CD4-positive, CD25-positive, alpha-beta regulatory T cell (primary cell): ENCODE measurements around the gene SETD7. TPM values are rescaled to one million over a fixed set of nuclear protein-coding genes. Genes with fewer than 3 reads are reported as not detected.

Source experiments
- ATAC-seq, 2 donors: fragments of 150-1000 bp; cut with Tn5 transposase; one replicate each; pipeline ENCODE4 v1.10.0; 2021; ENCODE audit warnings: low read depth in 2 of 2, moderate number of reproducible peaks in 2 of 2, moderate library complexity in 1 of 2
- DNase-seq, 3 donors: peaks; one replicate each; pipeline versions ENCODE4 v3.0.0 to v3.0.0-alpha.2; 2012 to 2022; ENCODE audit warnings: mixed read lengths in 1 of 3
- H3K27ac ChIP-seq: one replicate; pipeline ENCODE4 v1.7.0; 2013; ENCODE audit warnings: mild to moderate bottlenecking, low read length; ENCODE audit not compliant: insufficient read depth, poor library complexity, severe bottlenecking
- H3K27me3 ChIP-seq: one replicate; pipeline ENCODE4 v1.7.0; 2013; ENCODE audit warnings: low read length; ENCODE audit not compliant: control insufficient read depth, insufficient read depth
- H3K36me3 ChIP-seq: one replicate; pipeline ENCODE4 v1.7.0; 2013; ENCODE audit warnings: mild to moderate bottlenecking, low read length, moderate library complexity; ENCODE audit not compliant: control insufficient read depth, insufficient read depth
- H3K4me1 ChIP-seq: 2 replicates; pipeline ENCODE4 v1.7.0; 2013; ENCODE audit warnings: mild to moderate bottlenecking, low read length; ENCODE audit not compliant: insufficient read depth, control insufficient read depth, poor library complexity, severe bottlenecking
- H3K4me3 ChIP-seq: one replicate; pipeline ENCODE4 v1.7.0; 2013; ENCODE audit warnings: low read depth, mild to moderate bottlenecking, low read length, moderate library complexity
- H3K9me3 ChIP-seq, 2 experiments: 1 replicate in 1 of 2; 2 replicates in 1 of 2; pipeline ENCODE4 v1.7.0; 2013; ENCODE audit warnings: low read length in 2 of 2, mild to moderate bottlenecking in 1 of 2, moderate library complexity in 1 of 2; ENCODE audit not compliant: control insufficient read depth in 2 of 2
- H3K27ac Mint-ChIP-seq, 3 donors: one replicate each; pipeline ENCODE4 v1.8.0; 2020 to 2022; ENCODE audit warnings: mild to moderate bottlenecking in 3 of 3, mixed read lengths in 3 of 3, moderate library complexity in 2 of 3
- H3K27me3 Mint-ChIP-seq: one replicate; pipeline ENCODE4 v1.8.0; 2022; ENCODE audit warnings: mild to moderate bottlenecking, mixed read lengths
- H3K36me3 Mint-ChIP-seq: one replicate; pipeline ENCODE4 v1.8.0; 2020; ENCODE audit warnings: mixed read lengths
- H3K4me1 Mint-ChIP-seq, 4 donors: one replicate each; pipeline ENCODE4 v1.8.0; 2020 to 2022; ENCODE audit warnings: mixed read lengths in 4 of 4, mild to moderate bottlenecking in 1 of 4
- H3K4me3 Mint-ChIP-seq, 4 donors: one replicate each; pipeline ENCODE4 v1.8.0; 2020 to 2022; ENCODE audit warnings: mild to moderate bottlenecking in 4 of 4, mixed read lengths in 4 of 4, moderate library complexity in 3 of 4
- H3K9me3 Mint-ChIP-seq, 7 donors: one replicate each; pipeline ENCODE4 v1.8.0; 2020 to 2022; ENCODE audit warnings: mixed read lengths in 7 of 7, mild to moderate bottlenecking in 3 of 7, moderate library complexity in 2 of 7
- polyA plus RNA-seq, 4 donors: library from polyadenylated mRNA; unstranded; fragments of 300-500 nt; fragmentation: Illumina TruSeq; gene quantifications; one replicate each; pipeline ENCODE4 v1.2.3, GENCODE V29; 2021
- total RNA-seq: library from RNA; stranded (reverse); gene quantifications from one replicate; pipeline ENCODE4 v1.2.3, GENCODE V29; 2022

Gene SETD7
- total and polyA plus RNA-seq, 5 donors from 2014 or later: 8.9 to 50.8 (median 10.7) TPM

DNA sequence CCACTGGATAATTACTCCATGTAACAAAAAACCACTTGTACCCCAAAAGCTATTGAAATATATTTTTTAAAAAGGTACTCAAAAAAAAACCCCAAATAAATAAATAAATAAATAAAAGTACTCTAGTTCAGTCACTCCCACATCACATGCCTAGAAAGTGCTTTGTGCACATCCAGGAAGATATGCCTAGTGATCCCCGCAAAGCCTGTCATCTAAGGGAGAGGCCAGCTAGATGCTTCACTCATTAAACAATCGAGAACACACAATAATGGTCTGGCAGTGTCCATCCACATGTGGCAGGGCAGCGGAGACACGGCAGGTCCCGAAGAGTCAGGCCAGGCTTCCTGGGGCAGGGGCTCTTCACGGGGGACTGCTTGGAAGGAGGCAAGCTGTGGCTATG lies 54.5 kb downstream of the SETD7 start:
- Mint-ChIP-seq H3K4me1 (peaks cover 0 to 5% (median 3%) of the 10 kb centered on the region in 4 donors), H3K9me3 (peaks cover 0 to 6% (median 0%) of the 10 kb centered on the region in 7 donors), H3K27ac (peak overlapping the region in 1 of 3 donors; percentile 57), H3K36me3 (peaks cover 9% of the 10 kb centered on the region), H3K27me3 (no peaks in the 10 kb centered on the region), H3K4me3 (no peak overlapping the region)
- Histone ChIP-seq H3K9me3 (peaks cover 0 to 2% of the 10 kb centered on the region in 2 experiments), H3K27ac (no peak overlapping the region), H3K36me3 (no peaks in the 10 kb centered on the region), H3K27me3 (no peaks in the 10 kb centered on the region), H3K4me3 (no peak overlapping the region), H3K4me1 (no peaks in the 10 kb centered on the region)
- DNase-seq: no peak
- no peak for ATAC-seq

DNA sequence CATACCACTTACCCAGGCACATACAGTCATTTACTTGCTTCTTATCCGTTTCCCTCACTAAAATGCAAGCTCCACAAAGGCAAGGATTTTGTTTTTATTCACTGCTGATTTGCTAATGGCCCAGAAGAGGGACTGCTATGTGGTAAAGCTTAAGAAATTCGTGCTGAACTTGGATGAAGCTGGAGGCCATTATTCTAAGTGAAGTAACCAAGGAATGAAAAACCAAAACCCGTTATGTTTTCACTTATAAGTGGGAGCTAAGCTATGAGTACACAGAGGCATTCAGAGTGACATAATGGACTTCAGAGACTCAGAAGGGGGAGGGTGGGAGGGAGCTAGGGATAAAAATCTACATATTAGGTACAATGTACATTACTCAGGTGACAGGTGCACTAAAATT lies 54.9 kb downstream of the SETD7 start:
- Histone ChIP-seq H3K9me3 (peaks cover 0 to 2% of the 10 kb centered on the region in 2 experiments), H3K36me3 (no peaks in the 10 kb centered on the region), H3K4me3 (no peak overlapping the region), H3K27me3 (no peaks in the 10 kb centered on the region), H3K4me1 (no peaks in the 10 kb centered on the region), H3K27ac (no peak overlapping the region)
- Mint-ChIP-seq H3K4me3 (no peak overlapping the region), H3K27me3 (no peaks in the 10 kb centered on the region), H3K4me1 (peaks cover 0 to 5% (median 3%) of the 10 kb centered on the region in 4 donors), H3K36me3 (peaks cover 8% of the 10 kb centered on the region), H3K27ac (no peak overlapping the region), H3K9me3 (peaks cover 0 to 6% (median 0%) of the 10 kb centered on the region in 7 donors)
- ATAC-seq (no peak), DNase-seq (no peak)

DNA sequence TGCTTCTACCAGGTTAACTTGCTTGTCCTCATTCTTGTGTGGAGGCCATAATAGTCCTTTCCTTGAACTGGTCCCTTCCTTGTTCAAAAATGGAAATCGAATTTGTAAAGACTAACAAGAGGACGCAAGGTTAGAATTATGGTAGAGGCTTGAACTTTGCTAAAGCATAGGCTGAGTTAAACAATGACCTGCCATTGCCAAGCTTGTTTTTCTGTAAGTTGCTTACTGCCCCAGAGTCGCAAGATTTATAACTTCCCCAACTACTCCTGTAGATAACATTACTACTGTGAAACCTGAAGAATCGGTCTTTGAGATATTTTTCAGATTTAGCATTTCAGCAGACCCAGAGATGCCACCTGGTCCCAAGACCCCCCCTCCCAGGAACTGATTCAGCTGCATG lies 56.8 kb downstream of the SETD7 start:
- H3K36me3 Mint-ChIP-seq: peaks cover 6% of the 10 kb centered on the region
- no peaks in the 10 kb centered on the region for H3K4me1 ChIP-seq
- no peak for DNase-seq
- H3K27me3 ChIP-seq: no peaks in the 10 kb centered on the region
- peaks cover 0 to 5% (median 1%) of the 10 kb centered on the region in 4 donors for H3K4me1 Mint-ChIP-seq
- no peak overlapping the region for H3K27ac Mint-ChIP-seq
- H3K9me3 Mint-ChIP-seq: peaks cover 0 to 6% (median 0%) of the 10 kb centered on the region in 7 donors
- H3K27me3 Mint-ChIP-seq: no peaks in the 10 kb centered on the region
- no peak for ATAC-seq
- H3K36me3 ChIP-seq: no peaks in the 10 kb centered on the region
- no peak overlapping the region for H3K4me3 ChIP-seq
- H3K9me3 ChIP-seq: peaks cover 0 to 2% of the 10 kb centered on the region in 2 experiments
- no peak overlapping the region for H3K4me3 Mint-ChIP-seq
- no peak overlapping the region for H3K27ac ChIP-seq

DNA sequence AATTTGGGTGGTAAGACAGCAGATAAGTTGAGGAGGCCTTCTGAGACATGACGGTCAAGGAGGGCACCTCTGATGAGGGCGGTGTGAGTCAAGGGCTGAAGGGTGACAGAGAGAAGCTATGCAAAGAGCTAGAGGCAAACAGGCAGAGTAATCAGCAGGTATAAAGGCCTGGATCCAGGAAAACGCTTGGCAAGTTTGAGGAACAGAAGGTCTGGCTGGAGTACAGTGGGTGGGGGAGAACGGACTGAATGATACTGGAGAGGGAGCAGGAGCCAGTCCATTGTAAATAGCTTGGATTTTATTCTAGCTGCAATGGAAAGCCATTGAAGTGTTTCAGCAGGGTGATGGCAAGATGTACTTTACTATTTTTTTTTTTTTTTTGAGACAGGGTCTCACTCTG lies 62.8 kb downstream of the SETD7 start:
- H3K36me3 ChIP-seq: no peaks in the 10 kb centered on the region
- no peaks in the 10 kb centered on the region for H3K27me3 ChIP-seq
- no peaks in the 10 kb centered on the region for H3K9me3 ChIP-seq
- no peak overlapping the region for H3K27ac ChIP-seq
- ATAC-seq (no peak), DNase-seq (no peak)
- H3K27me3 Mint-ChIP-seq: peaks cover 1% of the 10 kb centered on the region
- H3K4me3 Mint-ChIP-seq: no peak overlapping the region
- no peaks in the 10 kb centered on the region for H3K4me1 ChIP-seq
- H3K4me1 Mint-ChIP-seq: peaks cover 0 to 2% (median 0%) of the 10 kb centered on the region in 4 donors
- H3K27ac Mint-ChIP-seq: no peak overlapping the region
- H3K9me3 Mint-ChIP-seq: no peaks in the 10 kb centered on the region
- no peak overlapping the region for H3K4me3 ChIP-seq
- H3K36me3 Mint-ChIP-seq: no peaks in the 10 kb centered on the region

DNA sequence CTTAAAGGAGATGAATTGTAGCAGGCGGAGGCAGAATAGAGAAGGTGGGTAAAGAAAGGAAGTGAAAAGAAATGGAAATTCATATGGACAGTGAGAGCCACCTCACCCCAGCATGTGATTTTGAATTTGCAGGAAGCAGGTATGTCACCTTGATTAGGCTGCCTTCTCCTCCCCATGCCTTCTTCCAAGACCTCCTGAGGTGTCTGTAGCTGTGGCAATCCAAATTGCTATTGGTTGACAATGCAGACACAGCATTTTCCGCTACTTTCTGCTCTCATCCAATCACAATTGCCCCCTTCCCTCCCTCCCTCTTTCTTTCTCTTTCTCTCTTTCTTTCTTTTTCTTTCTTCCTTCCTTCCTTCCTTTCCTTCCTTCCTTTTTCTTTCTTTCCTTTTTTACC lies 63.6 kb downstream of the SETD7 start:
- ATAC-seq: no peak
- no peaks in the 10 kb centered on the region for H3K36me3 ChIP-seq
- H3K27me3 Mint-ChIP-seq: peaks cover 4% of the 10 kb centered on the region
- no peaks in the 10 kb centered on the region for H3K9me3 ChIP-seq
- H3K27ac Mint-ChIP-seq: no peak overlapping the region
- no peak overlapping the region for H3K27ac ChIP-seq
- H3K9me3 Mint-ChIP-seq: no peaks in the 10 kb centered on the region
- peaks cover 0 to 2% (median 0%) of the 10 kb centered on the region in 4 donors for H3K4me1 Mint-ChIP-seq
- H3K36me3 Mint-ChIP-seq: no peaks in the 10 kb centered on the region
- H3K27me3 ChIP-seq: no peaks in the 10 kb centered on the region
- no peak overlapping the region for H3K4me3 ChIP-seq
- DNase-seq: no peak
- no peak overlapping the region for H3K4me3 Mint-ChIP-seq
- H3K4me1 ChIP-seq: no peaks in the 10 kb centered on the region

DNA sequence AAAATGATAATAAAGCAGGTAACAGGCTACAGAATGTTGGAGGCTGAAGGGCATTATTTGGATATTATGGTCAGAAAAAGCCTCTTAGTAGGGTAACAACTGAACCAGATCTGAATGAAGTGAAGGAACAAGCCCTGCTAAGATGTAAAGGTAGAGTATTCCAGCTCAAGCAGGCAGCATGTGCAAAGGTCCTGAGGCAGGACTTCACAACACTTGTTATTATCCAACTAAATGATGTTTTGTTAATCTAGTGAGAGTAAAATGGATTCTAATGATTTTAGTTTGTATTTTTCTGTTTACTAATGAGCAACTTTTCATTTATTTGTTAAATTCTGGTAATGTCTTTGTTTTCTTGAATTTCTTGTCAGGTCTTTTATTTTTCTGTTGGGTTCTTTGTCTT lies 66.4 kb downstream of the SETD7 start:
- no peaks in the 10 kb centered on the region for H3K36me3 Mint-ChIP-seq
- ATAC-seq (no peak), DNase-seq (no peak)
- H3K4me1 Mint-ChIP-seq: peaks cover 0 to 2% (median 0%) of the 10 kb centered on the region in 4 donors
- H3K27ac Mint-ChIP-seq: no peak overlapping the region
- Histone ChIP-seq H3K9me3 (no peaks in the 10 kb centered on the region), H3K4me3 (no peak overlapping the region), H3K27ac (no peak overlapping the region), H3K27me3 (peaks cover 1% of the 10 kb centered on the region), H3K36me3 (no peaks in the 10 kb centered on the region), H3K4me1 (no peaks in the 10 kb centered on the region)
- no peak overlapping the region for H3K4me3 Mint-ChIP-seq
- H3K9me3 Mint-ChIP-seq: no peaks in the 10 kb centered on the region
- H3K27me3 Mint-ChIP-seq: peaks cover 4% of the 10 kb centered on the region

DNA sequence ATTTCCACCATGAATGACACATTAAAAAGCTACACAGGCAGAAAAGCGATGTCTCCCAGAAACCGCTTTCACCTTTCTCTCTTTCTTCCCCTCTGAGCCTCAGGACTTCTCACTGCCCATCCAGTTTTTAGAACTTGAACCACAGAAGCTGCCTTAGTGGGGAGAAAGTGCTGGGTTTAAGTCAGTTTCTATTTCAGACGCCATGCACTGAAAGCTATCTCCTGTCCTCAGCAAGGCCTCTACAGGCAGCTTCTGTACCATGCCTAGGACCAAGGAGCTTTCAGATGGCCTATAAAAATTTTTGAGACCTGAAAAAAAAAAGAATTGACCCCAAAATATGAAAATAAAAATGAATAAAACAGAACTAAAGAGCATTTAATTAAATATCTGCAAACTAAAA lies 67.6 kb downstream of the SETD7 start:
- H3K27ac Mint-ChIP-seq: no peak overlapping the region
- Histone ChIP-seq H3K27ac (no peak overlapping the region), H3K4me1 (no peaks in the 10 kb centered on the region), H3K36me3 (no peaks in the 10 kb centered on the region), H3K27me3 (peaks cover 1% of the 10 kb centered on the region), H3K4me3 (no peak overlapping the region), H3K9me3 (no peaks in the 10 kb centered on the region)
- H3K9me3 Mint-ChIP-seq: no peaks in the 10 kb centered on the region
- no peak overlapping the region for H3K4me3 Mint-ChIP-seq
- DNase-seq: no peak
- no peaks in the 10 kb centered on the region for H3K36me3 Mint-ChIP-seq
- no peak for ATAC-seq
- peaks cover 0 to 2% (median 0%) of the 10 kb centered on the region in 4 donors for H3K4me1 Mint-ChIP-seq
- peaks cover 4% of the 10 kb centered on the region for H3K27me3 Mint-ChIP-seq

DNA sequence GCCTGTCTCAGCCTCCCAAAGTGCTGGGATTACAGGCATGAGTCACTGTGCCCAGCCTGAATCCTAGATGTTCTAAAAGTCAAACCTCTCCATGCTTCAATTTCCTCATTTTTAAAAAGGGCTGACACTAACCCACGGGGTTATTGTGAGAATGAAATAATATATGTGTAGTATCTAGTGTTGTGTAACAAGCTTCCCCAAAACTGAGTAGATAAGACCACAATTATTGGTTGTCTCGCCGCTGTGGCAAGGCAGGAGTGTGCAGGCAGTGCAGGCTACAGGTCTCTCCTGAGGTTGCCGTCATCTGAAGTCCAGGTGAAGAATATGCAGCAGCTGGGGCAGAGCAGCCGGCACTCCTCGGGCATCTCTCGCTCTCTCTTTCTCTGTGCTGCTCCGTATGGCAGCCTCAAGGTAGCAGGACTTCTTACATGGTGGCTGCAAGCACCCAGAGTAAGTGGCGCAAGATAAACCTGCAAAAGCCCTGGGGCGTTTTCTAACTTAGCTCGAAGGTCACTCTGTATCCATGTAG lies 71.2 kb downstream of the SETD7 start:
- peaks cover 1% of the 10 kb centered on the region for H3K27me3 ChIP-seq
- Mint-ChIP-seq H3K9me3 (no peaks in the 10 kb centered on the region), H3K27me3 (peaks cover 4% of the 10 kb centered on the region), H3K4me3 (no peak overlapping the region), H3K27ac (peak overlapping the region in 1 of 3 donors; percentile 31), H3K4me1 (no peaks in the 10 kb centered on the region), H3K36me3 (no peaks in the 10 kb centered on the region)
- DNase-seq (no peak), ATAC-seq (no peak)
- no peaks in the 10 kb centered on the region for H3K4me1 ChIP-seq
- no peaks in the 10 kb centered on the region for H3K36me3 ChIP-seq
- no peak overlapping the region for H3K27ac ChIP-seq
- H3K4me3 ChIP-seq: no peak overlapping the region
- no peaks in the 10 kb centered on the region for H3K9me3 ChIP-seq
